HG03442 (cell line): ENCODE measurements around the gene ZNF212.

Experiments
- ATAC-seq: cut with Tn5 transposase; IDR thresholded peaks from one replicate; pipeline ENCODE4 v1.9.1; 2021; ENCODE audit warnings: mild to moderate bottlenecking, moderate library complexity; ENCODE audit not compliant: unreplicated experiment

Gene ZNF212

GRCh38 chr7:149304006-149304405, 64.6 kb downstream of the ZNF212 start:
- ATAC-seq = no peak
